ENCODE data around the gene CCNT2. TPM values are rescaled to one million over a fixed set of nuclear protein-coding genes. Genes with fewer than 3 reads are reported as not detected.
"Not testable (repeated sequence)": the region's sequence is repeated elsewhere in the genome, so short reads cannot be mapped to it uniquely, and the experiment has no call there.

CCNT2 gene
- total and polyA plus RNA-seq, 3 donors from 2014 or later = 28.2 to 52.8 (median 49.3) TPM

DNA sequence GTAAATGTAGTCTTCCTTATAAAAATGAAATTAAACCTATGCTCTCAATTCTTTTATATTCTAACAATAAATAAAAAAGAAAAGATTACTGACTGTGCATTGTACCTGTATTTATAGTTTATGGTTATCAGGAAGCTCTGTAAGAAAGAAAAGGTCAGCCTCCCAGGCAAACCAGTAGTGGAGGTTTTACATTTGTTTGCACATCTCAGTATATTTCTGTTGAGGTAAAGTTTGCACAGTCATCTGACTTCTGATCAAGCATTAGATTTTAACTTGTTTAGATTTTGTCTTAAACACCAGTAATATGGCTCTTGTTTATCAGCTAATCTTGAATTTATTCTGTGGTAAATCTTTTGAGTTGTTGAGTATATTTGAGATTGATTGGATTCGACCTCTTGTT lies 37.1 kb downstream of the CCNT2 start:
- intact Hi-C loops (cut with DNase I; ENCODE audit: low total_unique reads) = no loop called here
- H3K36me3 ChIP-seq (ENCODE audit: low read depth, missing control alignments) = no peaks in the 10 kb centered on the region
- H3K27me3 ChIP-seq = no peaks in the 10 kb centered on the region
- no peaks in the 10 kb centered on the region for H3K4me1 ChIP-seq
- TF ChIP-seq POLR2A (IDR thresholded peaks at IDR 0.05) (no peak), CTCF (IDR thresholded peaks at IDR 0.05) (no peak)
- H3K4me3 ChIP-seq = no peak overlapping the region
- 44 to 70% methylated on average over 1 of the region's 1 CpG for WGBS, 2 donors
- no peak for DNase-seq
- no peaks in the 10 kb centered on the region for H3K9me3 ChIP-seq
- H3K27ac ChIP-seq = no peak overlapping the region

- WGBS, 2 donors = 94 to 95% methylated on average over 5 of the region's 5 CpGs
- no peak overlapping the region for H3K4me3 ChIP-seq
- intact Hi-C loops (cut with DNase I; ENCODE audit: low total_unique reads) = no loop called here
- H3K4me1 ChIP-seq = no peaks in the 10 kb centered on the region
- H3K27me3 ChIP-seq = no peaks in the 10 kb centered on the region
- no peak for DNase-seq
- TF ChIP-seq CTCF (IDR thresholded peaks at IDR 0.05) = no peak
- no peak for TF ChIP-seq POLR2A (IDR thresholded peaks at IDR 0.05)
- H3K27ac ChIP-seq = no peak overlapping the region
- no peaks in the 10 kb centered on the region for H3K9me3 ChIP-seq
- no peaks in the 10 kb centered on the region for H3K36me3 ChIP-seq (ENCODE audit: low read depth, missing control alignments)
Measured at GRCh38 chr2:134957477-134957876, 38.9 kb downstream of the CCNT2 start.

GRCh38 chr2:134967166-134967565 lies 48.5 kb downstream of the CCNT2 start:
- DNase-seq; H3K36me3 ChIP-seq (ENCODE audit: low read depth, missing control alignments); H3K27ac ChIP-seq; H3K9me3 ChIP-seq; H3K4me1 ChIP-seq; H3K27me3 ChIP-seq; intact Hi-C loops (cut with DNase I; ENCODE audit: low total_unique reads); H3K4me3 ChIP-seq: not testable (repeated sequence)
- 76 to 87% methylated on average over 10 of the region's 10 CpGs for WGBS, 2 donors

DNA sequence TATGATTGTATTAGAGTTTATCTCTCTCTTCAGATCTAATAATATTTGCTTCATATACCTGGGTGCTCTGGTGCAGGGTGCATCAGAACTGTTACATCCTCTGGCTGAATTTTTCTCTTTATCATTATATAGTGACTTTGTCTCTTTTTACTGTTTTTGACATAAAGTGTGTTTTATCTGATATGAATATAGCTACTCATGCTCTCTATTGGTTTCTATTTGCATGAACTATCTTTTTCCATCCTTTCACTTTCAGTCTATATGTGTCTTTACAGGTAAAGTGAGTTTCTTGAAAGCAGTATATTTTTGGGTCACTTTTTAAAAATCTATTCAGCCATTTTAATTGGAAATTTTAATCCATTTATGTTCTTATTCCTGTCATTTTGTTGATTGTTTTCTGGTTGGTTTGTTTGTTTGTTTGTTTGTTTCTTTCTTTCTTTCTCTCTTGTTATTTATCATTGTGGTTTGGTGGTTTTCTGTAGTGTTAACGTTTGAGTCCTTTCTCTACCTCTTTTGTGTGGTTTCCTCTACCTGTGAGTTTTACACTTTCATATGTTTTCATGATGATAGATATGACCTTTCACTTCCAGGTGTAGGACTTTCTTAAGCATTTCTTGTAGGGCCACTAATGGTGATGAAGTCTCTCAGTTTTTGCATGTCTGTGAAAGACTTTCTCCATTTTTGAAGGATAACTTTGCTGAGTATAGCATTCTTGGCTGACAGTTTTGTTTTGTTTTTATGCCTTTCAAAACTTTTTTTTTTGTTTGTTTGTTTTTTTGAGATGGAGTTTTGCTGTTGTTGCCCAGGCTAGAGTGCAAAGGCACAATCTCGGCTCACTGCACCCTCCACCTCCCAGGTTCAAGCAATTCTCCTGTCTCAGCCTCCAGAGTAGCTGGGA lies 54.9 kb downstream of the CCNT2 start:
- intact Hi-C loops (cut with DNase I; ENCODE audit: low total_unique reads) = no loop called here
- 88% methylated on average over 2 of the region's 2 CpGs for WGBS, 2 donors

More for the DNA sequence above, 54.9 kb downstream of the CCNT2 start:
- DNase-seq = no peak
- no peak for TF ChIP-seq CTCF (IDR thresholded peaks at IDR 0.05)
- no peak for TF ChIP-seq POLR2A (IDR thresholded peaks at IDR 0.05)
- no peaks in the 10 kb centered on the region for H3K4me1 ChIP-seq
- no peaks in the 10 kb centered on the region for H3K36me3 ChIP-seq (ENCODE audit: low read depth, missing control alignments)
- H3K27me3 ChIP-seq = no peaks in the 10 kb centered on the region
- H3K4me3 ChIP-seq = no peak overlapping the region
- H3K9me3 ChIP-seq = no peaks in the 10 kb centered on the region
- H3K27ac ChIP-seq = no peak overlapping the region
